ENCODE measurements around the gene NOP10.
"Not testable (repeated sequence)": the region's sequence is repeated elsewhere in the genome, so short reads cannot be mapped to it uniquely, and the experiment has no call there.

NOP10 gene

GRCh38 chr15:34342737-34343575 lies at the start of gene NOP10, which contains the start of gene NUTM1:
Gene NOP10, minus strand, starts transcription at chr15:34343136. Its CDS starts 63 bp downstream, at chr15:34343073.
Gene NUTM1, plus strand, starts transcription at chr15:34343315. Its CDS starts 382 bp downstream, at chr15:34343697.
- peak; percentile 97 to 98 for DNase-seq

- DNase-seq: not testable (repeated sequence)
Observed at GRCh38 chr15:34389594-34390086, 46.7 kb upstream of the NOP10 start.

- not testable (repeated sequence) for DNase-seq
Observed at GRCh38 chr15:34381829-34382521, 39.0 kb upstream of the NOP10 start.

- DNase-seq: not testable (repeated sequence)
Observed at GRCh38 chr15:34380491-34380890, 37.6 kb upstream of the NOP10 start.

GRCh38 chr15:34376856-34377255 lies 33.9 kb upstream of the NOP10 start:
- no peak for DNase-seq

GRCh38 chr15:34375541-34375940 lies 32.6 kb upstream of the NOP10 start:
- DNase-seq: not testable (repeated sequence)

GRCh38 chr15:34374816-34375215 lies 31.9 kb upstream of the NOP10 start:
- no peak for DNase-seq

GRCh38 chr15:34373951-34374350 lies 31.0 kb upstream of the NOP10 start:
- DNase-seq: no peak

GRCh38 chr15:34370643-34371042 lies 27.7 kb upstream of the NOP10 start:
- no peak for DNase-seq

GRCh38 chr15:34370129-34370528 lies 27.2 kb upstream of the NOP10 start:
- DNase-seq: no peak

GRCh38 chr15:34367101-34368081 lies 24.5 kb upstream of the NOP10 start, which contains the start of gene LPCAT4:
Gene LPCAT4, minus strand, starts transcription at chr15:34367196. Its CDS starts 96 bp downstream, at chr15:34367100.
- DNase-seq: peak; percentile 85 to 89

GRCh38 chr15:34366271-34367065 lies 23.5 kb upstream of the NOP10 start:
- DNase-seq: peak; percentile 66 to 69

GRCh38 chr15:34365836-34366235 lies 22.9 kb upstream of the NOP10 start:
- no peak for DNase-seq

- DNase-seq: peak in 1 of 2 experiments; percentile 20
Observed at GRCh38 chr15:34365091-34365825, 22.3 kb upstream of the NOP10 start.

- no peak for DNase-seq
Observed at GRCh38 chr15:34364041-34364440, 21.1 kb upstream of the NOP10 start.

- no peak for DNase-seq
Observed at GRCh38 chr15:34362047-34362773, 19.3 kb upstream of the NOP10 start.

GRCh38 chr15:34361278-34361677 lies 18.3 kb upstream of the NOP10 start:
- no peak for DNase-seq

GRCh38 chr15:34360298-34360697 lies 17.4 kb upstream of the NOP10 start:
- no peak for DNase-seq

- DNase-seq: no peak
Observed at GRCh38 chr15:34359416-34359815, 16.5 kb upstream of the NOP10 start.

- DNase-seq: no peak
Observed at GRCh38 chr15:34358948-34359347, 16.0 kb upstream of the NOP10 start.
